Measurements from ENCODE around the gene MAST1.

DNA sequence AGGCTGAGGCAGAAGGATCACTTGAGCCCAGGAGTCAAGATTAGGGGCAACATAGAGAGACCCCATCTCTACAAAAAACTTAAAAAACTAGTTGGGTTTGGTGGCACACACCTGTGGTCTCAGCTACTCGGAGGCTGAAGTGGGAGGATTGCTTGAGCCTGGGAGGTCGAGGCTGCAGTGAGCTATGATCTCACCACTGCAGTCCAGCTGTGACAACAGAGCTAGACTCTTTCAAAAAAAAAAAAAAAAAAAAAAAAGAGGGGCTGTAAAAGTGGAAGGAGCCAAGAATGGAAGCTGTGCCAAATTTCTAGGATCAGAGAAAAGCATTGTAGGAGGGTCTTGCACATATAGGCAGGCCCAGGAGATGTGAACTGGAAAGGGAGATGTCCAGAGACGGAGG is 33.4 kb downstream of the MAST1 start:
- TF ChIP-seq, protein P1, sequence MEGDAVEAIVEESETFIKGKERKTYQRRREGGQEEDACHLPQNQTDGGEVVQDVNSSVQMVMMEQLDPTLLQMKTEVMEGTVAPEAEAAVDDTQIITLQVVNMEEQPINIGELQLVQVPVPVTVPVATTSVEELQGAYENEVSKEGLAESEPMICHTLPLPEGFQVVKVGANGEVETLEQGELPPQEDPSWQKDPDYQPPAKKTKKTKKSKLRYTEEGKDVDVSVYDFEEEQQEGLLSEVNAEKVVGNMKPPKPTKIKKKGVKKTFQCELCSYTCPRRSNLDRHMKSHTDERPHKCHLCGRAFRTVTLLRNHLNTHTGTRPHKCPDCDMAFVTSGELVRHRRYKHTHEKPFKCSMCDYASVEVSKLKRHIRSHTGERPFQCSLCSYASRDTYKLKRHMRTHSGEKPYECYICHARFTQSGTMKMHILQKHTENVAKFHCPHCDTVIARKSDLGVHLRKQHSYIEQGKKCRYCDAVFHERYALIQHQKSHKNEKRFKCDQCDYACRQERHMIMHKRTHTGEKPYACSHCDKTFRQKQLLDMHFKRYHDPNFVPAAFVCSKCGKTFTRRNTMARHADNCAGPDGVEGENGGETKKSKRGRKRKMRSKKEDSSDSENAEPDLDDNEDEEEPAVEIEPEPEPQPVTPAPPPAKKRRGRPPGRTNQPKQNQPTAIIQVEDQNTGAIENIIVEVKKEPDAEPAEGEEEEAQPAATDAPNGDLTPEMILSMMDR (IDR thresholded peaks at IDR 0.05) = no peak
- TF ChIP-seq POLR2AphosphoS5 (IDR thresholded peaks at IDR 0.05) (no peak), POLR2A (IDR thresholded peaks at IDR 0.05) (no peak)

Data from prostate gland (tissue), 2 donors.